ENCODE data around the gene PEX26. TPM values are rescaled to one million over a fixed set of nuclear protein-coding genes. Genes with fewer than 3 reads are reported as not detected.

Gene PEX26
- polyA plus RNA-seq, 1 donor from 2014 or later = 30.2 TPM

DNA sequence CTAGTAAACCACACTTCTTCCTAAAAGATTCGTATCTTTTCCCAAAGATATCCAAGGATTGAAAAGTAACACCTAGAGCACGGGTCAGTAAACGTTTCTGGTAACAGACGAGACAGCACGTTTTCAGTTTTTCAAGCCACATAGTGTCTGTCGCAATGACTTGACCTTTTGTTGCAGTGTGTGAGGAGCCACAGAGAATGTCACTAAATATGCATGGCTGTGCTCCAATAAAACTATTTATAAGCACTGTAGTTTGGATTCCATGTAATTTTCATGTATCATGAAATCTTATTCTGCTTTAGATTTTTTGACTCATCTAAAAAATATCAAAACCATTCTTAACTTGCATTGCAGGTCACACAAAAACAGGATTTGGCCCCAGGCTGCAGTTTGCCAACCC is 35.1 kb upstream of the PEX26 start:
- Histone ChIP-seq H3K9me3 (ENCODE audit: low read length) (no peaks in the 10 kb centered on the region), H3K79me2 (replicated peaks; ENCODE audit: insufficient read depth, low read length) (no peaks in the 10 kb centered on the region), H3K9ac (ENCODE audit: low read length) (no peak overlapping the region), H3F3A (ENCODE audit: insufficient read depth, low read length, poor library complexity, severe bottlenecking) (no peaks in the 10 kb centered on the region), H3K4me3 (ENCODE audit: low read length) (no peak overlapping the region), H3K36me3 (ENCODE audit: insufficient read depth, low read length) (no peaks in the 10 kb centered on the region), H3K9me2 (ENCODE audit: insufficient read depth, low read length) (no peaks in the 10 kb centered on the region), H2AFZ (ENCODE audit: low read depth, low read length) (no peak overlapping the region), H3K27ac (ENCODE audit: low read length) (no peak overlapping the region), H3K27me3 (ENCODE audit: insufficient read depth, low read depth, low read length) (no peaks in the 10 kb centered on the region), H3K4me2 (ENCODE audit: low read length) (no peak overlapping the region), H4K20me1 (ENCODE audit: insufficient read depth) (no peaks in the 10 kb centered on the region)
- no peak for TF ChIP-seq RAD21 (conservative IDR thresholded peaks at IDR 0.05)
- no peak for TF ChIP-seq MXI1 (conservative IDR thresholded peaks at IDR 0.05; ENCODE audit: poor library complexity, severe bottlenecking)
- TF ChIP-seq SMC3 (conservative IDR thresholded peaks at IDR 0.05; ENCODE audit: poor library complexity) = no peak
- TF ChIP-seq POLR2AphosphoS5 (IDR thresholded peaks at IDR 0.05) = no peak
- no peak for TF ChIP-seq EP300 (conservative IDR thresholded peaks at IDR 0.05; ENCODE audit: poor library complexity, severe bottlenecking)
- TF ChIP-seq EZH2 (IDR thresholded peaks at IDR 0.05; ENCODE audit: borderline replicate concordance, insufficient read depth, low read length, poor library complexity, severe bottlenecking) = no peak
- TF ChIP-seq, protein P1, sequence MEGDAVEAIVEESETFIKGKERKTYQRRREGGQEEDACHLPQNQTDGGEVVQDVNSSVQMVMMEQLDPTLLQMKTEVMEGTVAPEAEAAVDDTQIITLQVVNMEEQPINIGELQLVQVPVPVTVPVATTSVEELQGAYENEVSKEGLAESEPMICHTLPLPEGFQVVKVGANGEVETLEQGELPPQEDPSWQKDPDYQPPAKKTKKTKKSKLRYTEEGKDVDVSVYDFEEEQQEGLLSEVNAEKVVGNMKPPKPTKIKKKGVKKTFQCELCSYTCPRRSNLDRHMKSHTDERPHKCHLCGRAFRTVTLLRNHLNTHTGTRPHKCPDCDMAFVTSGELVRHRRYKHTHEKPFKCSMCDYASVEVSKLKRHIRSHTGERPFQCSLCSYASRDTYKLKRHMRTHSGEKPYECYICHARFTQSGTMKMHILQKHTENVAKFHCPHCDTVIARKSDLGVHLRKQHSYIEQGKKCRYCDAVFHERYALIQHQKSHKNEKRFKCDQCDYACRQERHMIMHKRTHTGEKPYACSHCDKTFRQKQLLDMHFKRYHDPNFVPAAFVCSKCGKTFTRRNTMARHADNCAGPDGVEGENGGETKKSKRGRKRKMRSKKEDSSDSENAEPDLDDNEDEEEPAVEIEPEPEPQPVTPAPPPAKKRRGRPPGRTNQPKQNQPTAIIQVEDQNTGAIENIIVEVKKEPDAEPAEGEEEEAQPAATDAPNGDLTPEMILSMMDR (IDR thresholded peaks at IDR 0.05; ENCODE audit: poor library complexity, severe bottlenecking) = no peak
- no peak for TF ChIP-seq TAF1 (IDR thresholded peaks at IDR 0.05; ENCODE audit: low read depth)
- TF ChIP-seq, protein P2, sequence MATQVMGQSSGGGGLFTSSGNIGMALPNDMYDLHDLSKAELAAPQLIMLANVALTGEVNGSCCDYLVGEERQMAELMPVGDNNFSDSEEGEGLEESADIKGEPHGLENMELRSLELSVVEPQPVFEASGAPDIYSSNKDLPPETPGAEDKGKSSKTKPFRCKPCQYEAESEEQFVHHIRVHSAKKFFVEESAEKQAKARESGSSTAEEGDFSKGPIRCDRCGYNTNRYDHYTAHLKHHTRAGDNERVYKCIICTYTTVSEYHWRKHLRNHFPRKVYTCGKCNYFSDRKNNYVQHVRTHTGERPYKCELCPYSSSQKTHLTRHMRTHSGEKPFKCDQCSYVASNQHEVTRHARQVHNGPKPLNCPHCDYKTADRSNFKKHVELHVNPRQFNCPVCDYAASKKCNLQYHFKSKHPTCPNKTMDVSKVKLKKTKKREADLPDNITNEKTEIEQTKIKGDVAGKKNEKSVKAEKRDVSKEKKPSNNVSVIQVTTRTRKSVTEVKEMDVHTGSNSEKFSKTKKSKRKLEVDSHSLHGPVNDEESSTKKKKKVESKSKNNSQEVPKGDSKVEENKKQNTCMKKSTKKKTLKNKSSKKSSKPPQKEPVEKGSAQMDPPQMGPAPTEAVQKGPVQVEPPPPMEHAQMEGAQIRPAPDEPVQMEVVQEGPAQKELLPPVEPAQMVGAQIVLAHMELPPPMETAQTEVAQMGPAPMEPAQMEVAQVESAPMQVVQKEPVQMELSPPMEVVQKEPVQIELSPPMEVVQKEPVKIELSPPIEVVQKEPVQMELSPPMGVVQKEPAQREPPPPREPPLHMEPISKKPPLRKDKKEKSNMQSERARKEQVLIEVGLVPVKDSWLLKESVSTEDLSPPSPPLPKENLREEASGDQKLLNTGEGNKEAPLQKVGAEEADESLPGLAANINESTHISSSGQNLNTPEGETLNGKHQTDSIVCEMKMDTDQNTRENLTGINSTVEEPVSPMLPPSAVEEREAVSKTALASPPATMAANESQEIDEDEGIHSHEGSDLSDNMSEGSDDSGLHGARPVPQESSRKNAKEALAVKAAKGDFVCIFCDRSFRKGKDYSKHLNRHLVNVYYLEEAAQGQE (IDR thresholded peaks at IDR 0.05; ENCODE audit: borderline replicate concordance) = no peak

DNA sequence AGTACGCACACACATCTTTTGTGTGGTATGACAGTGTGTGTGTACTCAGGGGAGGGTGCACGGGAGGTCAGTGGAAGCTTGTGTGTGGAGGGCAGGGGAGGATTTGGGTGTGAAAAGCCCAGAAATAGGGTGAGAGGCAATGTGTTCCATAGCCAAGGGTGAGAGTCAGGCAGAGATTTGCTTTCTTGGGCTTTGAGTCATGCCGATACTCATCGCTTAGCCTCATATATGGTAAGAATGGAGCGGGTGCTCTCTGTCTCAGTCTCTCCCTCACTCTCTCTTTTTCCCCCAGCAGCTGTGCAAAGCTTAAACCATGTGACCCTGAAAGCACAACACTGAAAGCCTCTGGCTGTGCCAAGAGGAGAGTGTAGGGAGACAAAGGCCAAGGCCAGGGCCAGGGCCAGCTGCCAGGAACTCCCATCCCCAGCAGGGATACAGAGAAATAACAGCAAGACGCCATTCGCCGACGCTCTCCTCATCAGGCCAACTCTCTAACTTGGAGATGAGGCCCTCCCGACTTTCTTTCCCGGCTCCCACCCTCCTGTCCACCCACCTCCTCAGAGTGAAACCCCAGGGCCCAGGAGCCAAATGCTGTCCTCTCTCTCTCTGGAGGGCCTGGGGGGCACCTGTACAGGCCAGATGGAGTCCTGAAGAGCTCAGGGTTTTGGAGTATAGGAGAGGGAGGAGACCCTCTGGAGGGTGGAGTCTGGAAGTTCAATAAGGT is 33.1 kb upstream of the PEX26 start:
- H3K9me2 ChIP-seq (ENCODE audit: insufficient read depth, low read length) = no peaks in the 10 kb centered on the region
- H3F3A ChIP-seq (ENCODE audit: insufficient read depth, low read length, poor library complexity, severe bottlenecking) = no peaks in the 10 kb centered on the region
- H3K9me3 ChIP-seq (ENCODE audit: low read length) = no peaks in the 10 kb centered on the region
- no peak for TF ChIP-seq TAF1 (IDR thresholded peaks at IDR 0.05; ENCODE audit: low read depth)
- no peak for TF ChIP-seq EZH2 (IDR thresholded peaks at IDR 0.05; ENCODE audit: borderline replicate concordance, insufficient read depth, low read length, poor library complexity, severe bottlenecking)
- no peak for TF ChIP-seq EP300 (conservative IDR thresholded peaks at IDR 0.05; ENCODE audit: poor library complexity, severe bottlenecking)
- TF ChIP-seq, protein P1 (IDR thresholded peaks at IDR 0.05; ENCODE audit: poor library complexity, severe bottlenecking) = no peak
- TF ChIP-seq MXI1 (conservative IDR thresholded peaks at IDR 0.05; ENCODE audit: poor library complexity, severe bottlenecking) = no peak
- TF ChIP-seq RAD21 (conservative IDR thresholded peaks at IDR 0.05) = no peak
- TF ChIP-seq, protein P2 (IDR thresholded peaks at IDR 0.05; ENCODE audit: borderline replicate concordance) = no peak
- TF ChIP-seq SMC3 (conservative IDR thresholded peaks at IDR 0.05; ENCODE audit: poor library complexity) = no peak
- no peak for TF ChIP-seq POLR2AphosphoS5 (IDR thresholded peaks at IDR 0.05)
- H3K27me3 ChIP-seq (ENCODE audit: insufficient read depth, low read depth, low read length) = no peaks in the 10 kb centered on the region
- H3K36me3 ChIP-seq (ENCODE audit: insufficient read depth, low read length) = no peaks in the 10 kb centered on the region
- H3K27ac ChIP-seq (ENCODE audit: low read length) = no peak overlapping the region
- no peak overlapping the region for H3K4me3 ChIP-seq (ENCODE audit: low read length)
- no peak overlapping the region for H3K9ac ChIP-seq (ENCODE audit: low read length)
- H4K20me1 ChIP-seq (ENCODE audit: insufficient read depth) = no peaks in the 10 kb centered on the region
- H3K4me2 ChIP-seq (ENCODE audit: low read length) = no peak overlapping the region
- H3K79me2 ChIP-seq (replicated peaks; ENCODE audit: insufficient read depth, low read length) = no peaks in the 10 kb centered on the region
- no peak overlapping the region for H2AFZ ChIP-seq (ENCODE audit: low read depth, low read length)

Data from neural cell (in vitro differentiated cells).